Type B pancreatic cell (in vitro differentiated cells): Measurements from ENCODE around the gene ARID3B. TPM values are rescaled to one million over a fixed set of nuclear protein-coding genes. Genes with fewer than 3 reads are reported as not detected.
A peak's percentile ranks its signal among the peaks of the same experiment; 100 is the strongest.

Experiments used
- DNase-seq: peaks from one replicate; pipeline ENCODE4 v3.0.0; 2021; ENCODE audit warnings: mixed read lengths; ENCODE audit not compliant: unreplicated experiment; ENCODE audit errors: extremely low spot score
- H3K27ac Mint-ChIP-seq: 2 replicates; pipeline ENCODE4 v1.8.0; 2021; ENCODE audit warnings: mild to moderate bottlenecking, mixed read lengths
- H3K27me3 Mint-ChIP-seq: 2 replicates; pipeline ENCODE4 v1.8.0; 2021; ENCODE audit warnings: mixed read lengths
- H3K36me3 Mint-ChIP-seq: 2 replicates; pipeline ENCODE4 v1.8.0; 2021; ENCODE audit warnings: mixed read lengths
- H3K4me1 Mint-ChIP-seq: one replicate; pipeline ENCODE4 v1.8.0; 2021; ENCODE audit warnings: mixed read lengths; ENCODE audit not compliant: unreplicated experiment
- H3K4me3 Mint-ChIP-seq: 2 replicates; pipeline ENCODE4 v1.8.0; 2021; ENCODE audit warnings: mild to moderate bottlenecking, mixed read lengths
- H3K9me3 Mint-ChIP-seq: 2 replicates; pipeline ENCODE4 v1.8.0; 2021; ENCODE audit warnings: mixed read lengths
- CTCF ChIP-seq: fragments of 200-600 bp; sonication (generic); conservative IDR thresholded peaks from 2 replicates; pipeline ENCODE4 v1.5.0; 2021; ENCODE audit warnings: antibody characterized with exemption, mild to moderate bottlenecking
- total RNA-seq: library from RNA; stranded (reverse); gene quantifications from 2 replicates; pipeline ENCODE4 v1.2.1, GENCODE V29; 2021; ENCODE audit warnings: low replicate concordance

The ARID3B gene
- total RNA-seq, 1 donor from 2014 or later = 25.8 TPM

- peak; percentile 54 for TF ChIP-seq CTCF
- peaks cover 55% of the 10 kb centered on the region for H3K4me1 Mint-ChIP-seq
- no peak for DNase-seq
- H3K4me3 Mint-ChIP-seq = peak overlapping the region; percentile 95
- H3K27me3 Mint-ChIP-seq = peaks cover 14% of the 10 kb centered on the region
- H3K27ac Mint-ChIP-seq = peak overlapping the region; percentile 96
- H3K9me3 Mint-ChIP-seq = no peaks in the 10 kb centered on the region
- peaks cover 12% of the 10 kb centered on the region for H3K36me3 Mint-ChIP-seq
Measured at GRCh38 chr15:74543583-74543982, 2.6 kb downstream of the ARID3B start.

- peak overlapping the region; percentile 64 for H3K27ac Mint-ChIP-seq
- no peaks in the 10 kb centered on the region for H3K9me3 Mint-ChIP-seq
- peaks cover 53% of the 10 kb centered on the region for H3K4me1 Mint-ChIP-seq
- peaks cover 16% of the 10 kb centered on the region for H3K27me3 Mint-ChIP-seq
- peak overlapping the region; percentile 75 for H3K4me3 Mint-ChIP-seq
- H3K36me3 Mint-ChIP-seq = peaks cover 17% of the 10 kb centered on the region
- no peak for DNase-seq
- TF ChIP-seq CTCF = no peak
Measured at GRCh38 chr15:74545086-74545485, 4.1 kb downstream of the ARID3B start.

GRCh38 chr15:74545776-74546656 lies 5.0 kb downstream of the ARID3B start:
- no peak for TF ChIP-seq CTCF
- peak overlapping the region; percentile 75 for H3K4me3 Mint-ChIP-seq
- peaks cover 22% of the 10 kb centered on the region for H3K36me3 Mint-ChIP-seq
- H3K4me1 Mint-ChIP-seq = peaks cover 49% of the 10 kb centered on the region
- no peaks in the 10 kb centered on the region for H3K9me3 Mint-ChIP-seq
- H3K27me3 Mint-ChIP-seq = peaks cover 16% of the 10 kb centered on the region
- DNase-seq = peak; percentile 97
- H3K27ac Mint-ChIP-seq = peak overlapping the region; percentile 64

- Mint-ChIP-seq H3K36me3 (peaks cover 29% of the 10 kb centered on the region), H3K9me3 (no peaks in the 10 kb centered on the region), H3K27me3 (peaks cover 14% of the 10 kb centered on the region), H3K27ac (no peak overlapping the region), H3K4me1 (peaks cover 38% of the 10 kb centered on the region), H3K4me3 (no peak overlapping the region)
- TF ChIP-seq CTCF = no peak
- DNase-seq = no peak
Measured at GRCh38 chr15:74547616-74548015, 6.6 kb downstream of the ARID3B start.

- TF ChIP-seq CTCF = no peak
- peak overlapping the region; percentile 37 for H3K4me3 Mint-ChIP-seq
- peaks cover 12% of the 10 kb centered on the region for H3K27me3 Mint-ChIP-seq
- DNase-seq = no peak
- H3K36me3 Mint-ChIP-seq = peaks cover 32% of the 10 kb centered on the region
- no peak overlapping the region for H3K27ac Mint-ChIP-seq
- H3K4me1 Mint-ChIP-seq = peaks cover 32% of the 10 kb centered on the region
- no peaks in the 10 kb centered on the region for H3K9me3 Mint-ChIP-seq
Measured at GRCh38 chr15:74548241-74548640, 7.2 kb downstream of the ARID3B start.
